HG02870 (cell line): ENCODE data around the gene TMPRSS9.
"Not testable (repeated sequence)": the region's sequence is repeated elsewhere in the genome, so short reads cannot be mapped to it uniquely, and the experiment has no call there.

ENCODE experiments used
- ATAC-seq: cut with Tn5 transposase; IDR thresholded peaks from one replicate; pipeline ENCODE4 v1.9.1; 2021; ENCODE audit warnings: mild to moderate bottlenecking, moderate library complexity; ENCODE audit not compliant: unreplicated experiment

TMPRSS9 gene

GRCh38 chr19:2341244-2341751 is 18.8 kb upstream of the TMPRSS9 start:
- ATAC-seq, result no peak

DNA sequence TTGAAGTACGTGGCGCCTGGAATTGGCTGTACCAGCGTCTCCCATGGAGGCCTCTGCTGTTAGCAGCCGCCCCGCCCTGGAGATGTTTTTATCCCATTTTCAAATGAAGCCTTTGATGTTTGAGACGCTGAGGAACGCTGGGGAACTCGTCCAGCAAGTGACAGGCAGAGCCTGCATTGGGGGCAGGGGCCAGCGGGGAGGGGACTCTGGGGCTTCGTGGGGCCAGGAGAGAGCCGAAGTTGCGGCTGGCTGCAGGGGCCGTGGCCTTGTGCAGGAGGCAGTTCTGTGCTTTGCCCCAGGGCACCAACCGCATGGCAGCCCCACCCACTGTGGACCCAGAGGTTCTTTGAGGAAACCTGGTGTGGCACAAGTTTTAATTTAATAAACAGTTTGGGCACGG is 18.1 kb upstream of the TMPRSS9 start:
- no peak for ATAC-seq

GRCh38 chr19:2342656-2343288 is 17.3 kb upstream of the TMPRSS9 start:
- no peak for ATAC-seq

DNA sequence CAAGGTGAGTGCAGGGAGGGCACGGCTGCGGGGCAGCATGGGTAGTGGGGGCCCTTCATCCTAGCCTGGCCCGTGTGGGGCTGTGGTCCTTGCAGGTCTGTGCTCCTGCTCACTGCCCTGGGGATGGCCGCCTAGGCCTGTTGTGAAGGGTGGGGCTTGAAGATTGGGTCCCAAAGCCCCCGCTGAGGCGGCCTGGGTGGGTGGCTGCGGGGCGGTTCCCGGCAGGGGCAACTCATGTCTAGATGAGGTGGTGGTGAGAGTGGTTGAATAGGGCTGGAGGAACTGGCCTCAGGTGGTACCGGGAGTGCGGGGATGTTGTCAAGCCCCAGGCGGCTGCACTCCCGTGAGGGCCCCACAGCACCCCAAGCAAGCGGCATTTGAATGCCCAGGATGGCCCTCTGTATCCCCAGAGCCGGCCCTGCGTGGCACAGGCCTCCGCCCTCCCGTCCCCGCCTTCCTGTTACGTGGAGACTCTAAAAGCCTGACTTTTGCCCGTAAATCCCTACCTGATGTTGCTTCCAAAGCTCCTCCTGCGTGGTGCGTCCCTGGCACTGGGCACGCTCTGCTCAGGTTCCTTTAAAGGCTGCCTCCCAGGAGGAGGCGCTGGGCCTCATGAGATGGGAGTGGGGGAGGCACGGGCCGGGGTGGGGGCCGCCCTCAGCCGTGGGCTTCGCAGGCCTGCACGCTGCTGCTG is 16.6 kb upstream of the TMPRSS9 start:
- ATAC-seq, result no peak

DNA sequence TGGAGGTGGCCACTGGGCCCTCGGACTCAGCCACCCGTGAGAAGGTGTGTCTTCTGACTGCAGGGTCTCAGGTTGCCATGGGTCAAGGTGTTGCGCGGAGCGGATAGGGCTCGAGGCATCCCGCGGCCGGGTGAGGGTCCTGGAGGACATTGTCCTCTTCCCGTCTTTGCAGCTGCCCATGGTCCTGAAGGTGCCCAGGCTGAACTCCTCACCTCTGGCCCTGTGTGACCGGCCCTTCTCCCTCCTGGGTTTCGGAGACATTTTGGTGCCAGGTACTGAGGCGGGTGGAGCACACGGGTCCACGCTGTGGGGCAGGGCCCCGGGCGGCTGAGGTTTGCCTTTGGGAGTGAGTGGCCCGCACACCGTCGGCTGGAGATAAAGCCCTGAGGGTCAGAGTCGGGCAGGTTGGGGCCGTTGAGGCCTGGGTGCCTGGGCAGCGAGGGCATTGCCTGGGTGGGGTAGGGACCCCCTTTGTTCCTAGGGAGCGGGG is 15.6 kb upstream of the TMPRSS9 start:
- ATAC-seq, result no peak

DNA sequence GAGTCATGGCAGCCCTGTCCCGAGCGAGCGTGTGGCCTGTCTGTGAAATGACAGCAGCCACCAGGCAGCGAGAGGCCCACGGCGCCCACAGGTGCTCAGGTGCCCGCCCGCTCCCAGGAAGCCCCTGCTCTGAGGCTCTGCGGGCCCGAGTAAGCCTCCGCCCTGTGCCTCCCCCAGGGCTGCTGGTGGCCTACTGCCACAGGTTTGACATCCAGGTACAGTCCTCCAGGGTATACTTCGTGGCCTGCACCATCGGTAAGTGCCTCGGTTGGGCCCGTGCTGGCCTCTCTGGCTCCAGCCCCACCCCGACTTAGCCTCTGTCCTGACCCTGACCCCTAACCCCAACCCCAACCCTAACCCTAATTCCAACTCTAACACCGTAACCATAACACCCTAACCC is 15.0 kb upstream of the TMPRSS9 start:
- no peak for ATAC-seq

DNA sequence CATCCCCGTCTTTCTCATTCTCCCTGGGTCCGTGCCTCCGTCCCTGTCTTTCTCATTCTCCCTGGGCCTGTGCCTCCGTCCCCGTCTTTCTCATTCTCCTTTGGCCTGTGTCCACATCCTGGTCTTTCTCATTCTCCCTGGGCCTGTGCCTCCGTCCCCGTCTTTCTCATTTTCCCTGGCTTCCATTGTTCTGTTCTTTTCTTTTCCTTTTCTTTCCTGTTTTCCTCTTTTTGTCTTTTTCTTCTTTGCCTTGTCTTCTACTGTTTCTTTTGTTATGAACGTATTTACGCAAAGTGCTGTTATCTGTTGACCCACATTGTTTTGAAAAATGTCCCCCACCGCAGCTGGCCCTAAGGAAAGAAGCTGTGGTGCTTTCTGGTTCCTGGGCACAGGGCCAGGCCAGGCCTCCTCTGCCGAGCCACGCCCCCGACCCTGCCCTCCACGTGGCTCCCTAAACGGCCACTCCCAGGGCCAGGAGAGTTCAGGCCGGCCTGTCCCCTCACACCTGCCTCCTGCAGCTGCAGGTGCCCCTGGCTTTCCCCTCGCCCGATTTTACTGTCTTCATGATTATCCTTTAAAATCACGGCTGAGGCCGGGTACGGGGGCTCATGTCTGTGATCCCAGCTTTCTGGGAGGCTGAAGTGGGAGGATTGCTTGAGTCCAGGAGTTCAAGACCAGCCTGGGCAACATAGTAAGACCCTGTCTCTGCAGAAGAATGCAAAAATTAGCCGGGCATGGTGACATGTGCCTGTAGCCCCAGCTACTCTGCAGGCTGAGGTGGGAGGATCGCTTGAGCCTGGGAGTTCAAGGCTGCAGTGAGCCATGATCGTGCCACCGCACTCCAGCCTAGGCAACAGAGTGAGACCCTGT is 14.0 kb upstream of the TMPRSS9 start:
- ATAC-seq, result no peak

DNA sequence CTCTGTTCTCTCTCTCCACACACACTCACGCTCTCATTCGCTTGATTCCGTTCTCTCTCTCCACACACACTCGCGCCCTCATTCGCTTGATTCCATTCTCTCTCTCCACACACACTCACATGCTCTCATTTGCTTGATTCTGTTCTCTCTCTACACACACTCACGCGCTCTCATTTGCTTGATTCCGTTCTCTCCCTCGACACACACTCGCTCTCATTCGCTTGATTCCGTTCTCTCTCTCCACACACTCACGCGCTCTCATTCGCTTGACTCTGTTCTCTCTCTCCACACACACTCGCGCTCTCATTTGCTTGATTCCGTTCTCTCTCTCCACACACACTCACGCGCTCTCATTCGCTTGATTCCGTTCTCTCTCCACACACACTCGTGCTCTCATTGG is 10.2 kb upstream of the TMPRSS9 start:
- ATAC-seq, result not testable (repeated sequence)

GRCh38 chr19:2350656-2351055 is 9.4 kb upstream of the TMPRSS9 start:
- no peak for ATAC-seq

GRCh38 chr19:2351591-2351990 is 8.5 kb upstream of the TMPRSS9 start:
- ATAC-seq, result no peak

DNA sequence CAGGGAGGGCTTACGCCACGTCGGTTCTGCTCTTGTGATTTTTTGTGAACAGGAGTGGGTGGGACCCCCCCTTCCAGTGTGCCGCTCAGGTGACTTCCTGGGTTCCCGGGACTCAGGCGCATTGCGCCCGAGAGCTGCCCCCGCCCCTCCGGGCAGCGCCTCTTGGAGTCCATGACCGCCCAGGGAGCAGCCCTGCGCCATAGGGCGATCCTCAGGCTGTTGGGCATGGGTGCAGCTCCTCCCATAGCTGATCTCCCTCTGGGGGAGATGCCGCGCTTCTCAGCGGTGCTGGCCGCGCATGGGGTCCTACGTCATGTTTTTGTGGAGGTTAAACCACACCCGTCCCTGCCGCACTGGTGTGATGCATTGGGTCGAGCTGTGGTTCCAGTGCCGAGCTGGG is 7.9 kb upstream of the TMPRSS9 start:
- ATAC-seq, result no peak

- no peak for ATAC-seq
These were observed 6.7 kb upstream of the TMPRSS9 start for GRCh38 chr19:2353159-2353886.

DNA sequence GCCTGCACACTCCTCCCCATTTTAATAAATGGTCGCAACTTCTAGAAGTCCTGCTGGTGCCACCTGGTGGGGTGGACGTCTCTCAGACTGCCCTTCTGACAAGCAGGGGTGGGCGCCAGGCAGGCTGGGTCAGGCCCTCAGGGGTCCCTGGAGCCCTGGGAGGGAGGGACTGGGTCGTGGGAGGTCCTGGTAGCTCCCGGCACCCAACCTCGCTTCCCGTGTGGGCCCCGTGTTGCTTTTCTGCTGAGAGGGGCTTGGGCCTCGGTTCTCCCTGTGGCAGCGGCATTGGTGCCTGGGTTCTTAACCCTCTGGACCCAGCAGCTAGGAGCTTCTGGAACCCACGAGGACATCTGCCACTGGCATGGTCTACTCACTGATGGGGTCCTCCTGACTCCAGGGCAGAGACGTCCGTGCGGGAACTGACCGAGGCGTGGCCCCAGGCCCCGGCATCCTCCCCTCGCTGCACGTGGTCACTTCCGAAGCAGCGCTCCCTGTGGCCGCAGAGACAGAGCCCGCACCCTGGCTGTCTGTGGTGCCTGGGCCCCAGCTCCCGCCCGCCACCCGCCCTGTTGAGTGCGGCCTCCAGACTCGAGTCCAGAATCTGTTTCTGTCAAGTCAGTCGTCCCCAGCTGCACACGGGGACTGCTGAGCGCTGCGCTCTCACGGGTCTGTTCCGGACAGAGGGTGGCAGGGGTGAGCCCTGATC is 6.0 kb upstream of the TMPRSS9 start:
- ATAC-seq, result no peak

DNA sequence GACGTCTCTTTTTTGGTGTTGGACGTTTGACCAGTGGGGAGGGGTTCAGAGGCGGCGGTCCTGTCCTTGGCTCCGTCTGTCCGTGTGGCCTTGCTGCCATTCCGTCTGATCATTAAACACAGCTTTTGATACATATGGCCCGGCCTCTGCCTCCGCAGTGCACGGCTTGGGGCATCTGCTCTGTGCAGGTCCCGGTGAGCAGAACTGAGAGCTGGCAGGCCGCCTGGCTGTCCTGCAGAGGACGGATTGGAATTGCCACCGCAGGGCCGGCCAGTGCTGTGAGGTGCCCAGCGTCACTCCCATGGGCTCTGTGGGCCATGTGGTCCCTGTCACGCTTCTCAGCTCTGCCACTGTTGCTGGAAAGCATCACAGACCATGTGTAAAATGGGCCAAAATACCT is 5.4 kb upstream of the TMPRSS9 start:
- no peak for ATAC-seq

GRCh38 chr19:2355168-2356035 is 4.7 kb upstream of the TMPRSS9 start:
- ATAC-seq, result no peak

- no peak for ATAC-seq
These were observed 3.9 kb upstream of the TMPRSS9 start for GRCh38 chr19:2356036-2356646.

DNA sequence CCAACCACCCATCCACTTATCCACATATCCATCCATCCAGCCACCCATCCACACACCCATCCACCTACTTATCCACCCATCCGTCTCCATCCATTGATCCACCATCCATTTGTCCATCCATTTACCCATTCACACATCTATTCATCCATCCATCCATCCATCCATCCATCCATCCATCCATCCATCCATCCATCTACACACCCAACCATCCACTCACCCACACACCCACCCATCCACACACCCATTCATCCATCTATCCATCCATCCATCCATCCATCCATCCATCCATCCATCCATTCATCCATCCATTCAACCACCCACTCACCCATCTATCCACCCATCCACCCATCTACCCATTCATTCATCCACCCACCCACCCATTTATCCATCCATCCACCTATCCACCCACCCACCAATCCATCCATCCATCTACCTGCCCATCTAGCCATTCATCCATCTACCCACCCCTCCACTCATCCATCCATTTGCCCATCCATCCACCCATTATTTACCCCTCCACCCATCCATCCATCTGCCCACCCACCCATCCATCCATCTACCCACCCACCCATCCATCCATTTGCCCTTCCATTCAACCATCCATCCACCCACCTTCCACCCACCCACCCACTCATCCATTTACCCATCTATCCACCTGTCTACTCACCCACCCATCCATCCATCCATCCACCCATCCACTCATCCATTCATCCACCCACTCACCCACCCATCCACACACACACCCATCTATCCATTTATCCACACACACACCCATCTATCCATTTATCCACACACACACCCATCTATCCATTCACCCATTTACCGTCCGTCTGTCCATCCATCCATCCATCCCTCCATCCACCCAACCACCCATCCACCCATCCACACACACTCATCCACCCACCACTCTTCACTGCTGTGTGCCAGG is 2.5 kb upstream of the TMPRSS9 start:
- ATAC-seq, result no peak
